Measurements from ENCODE around the gene RMI1.

Gene RMI1

GRCh38 chr9:83964973-83965349 lies 15.6 kb upstream of the RMI1 start:
- no peaks in the 10 kb centered on the region for H3K27me3 ChIP-seq (replicated peaks)
- in situ Hi-C loops (cut with HindIII; ENCODE audit: low pct_ligation_motif_present, low sequenced_read_pairs): no loop called here
- DNase-seq: no peak
- peaks cover 36% of the 10 kb centered on the region for H3K36me3 ChIP-seq (replicated peaks)
- no peak overlapping the region for H3K27ac ChIP-seq
- no peak overlapping the region for H3K4me3 ChIP-seq (ENCODE audit: low read depth, low read length)
- TF ChIP-seq, protein P1, sequence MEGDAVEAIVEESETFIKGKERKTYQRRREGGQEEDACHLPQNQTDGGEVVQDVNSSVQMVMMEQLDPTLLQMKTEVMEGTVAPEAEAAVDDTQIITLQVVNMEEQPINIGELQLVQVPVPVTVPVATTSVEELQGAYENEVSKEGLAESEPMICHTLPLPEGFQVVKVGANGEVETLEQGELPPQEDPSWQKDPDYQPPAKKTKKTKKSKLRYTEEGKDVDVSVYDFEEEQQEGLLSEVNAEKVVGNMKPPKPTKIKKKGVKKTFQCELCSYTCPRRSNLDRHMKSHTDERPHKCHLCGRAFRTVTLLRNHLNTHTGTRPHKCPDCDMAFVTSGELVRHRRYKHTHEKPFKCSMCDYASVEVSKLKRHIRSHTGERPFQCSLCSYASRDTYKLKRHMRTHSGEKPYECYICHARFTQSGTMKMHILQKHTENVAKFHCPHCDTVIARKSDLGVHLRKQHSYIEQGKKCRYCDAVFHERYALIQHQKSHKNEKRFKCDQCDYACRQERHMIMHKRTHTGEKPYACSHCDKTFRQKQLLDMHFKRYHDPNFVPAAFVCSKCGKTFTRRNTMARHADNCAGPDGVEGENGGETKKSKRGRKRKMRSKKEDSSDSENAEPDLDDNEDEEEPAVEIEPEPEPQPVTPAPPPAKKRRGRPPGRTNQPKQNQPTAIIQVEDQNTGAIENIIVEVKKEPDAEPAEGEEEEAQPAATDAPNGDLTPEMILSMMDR (IDR thresholded peaks at IDR 0.05; ENCODE audit: low read depth, low read length, missing control alignments): no peak

GRCh38 chr9:83965350-83966208 lies 15.0 kb upstream of the RMI1 start:
- no peak overlapping the region for H3K27ac ChIP-seq
- no peak for DNase-seq
- in situ Hi-C loops (cut with HindIII; ENCODE audit: low pct_ligation_motif_present, low sequenced_read_pairs): no loop called here
- H3K36me3 ChIP-seq (replicated peaks): peaks cover 42% of the 10 kb centered on the region
- no peaks in the 10 kb centered on the region for H3K27me3 ChIP-seq (replicated peaks)
- TF ChIP-seq, protein P1 (IDR thresholded peaks at IDR 0.05; ENCODE audit: low read depth, low read length, missing control alignments): no peak
- no peak overlapping the region for H3K4me3 ChIP-seq (ENCODE audit: low read depth, low read length)

DNA sequence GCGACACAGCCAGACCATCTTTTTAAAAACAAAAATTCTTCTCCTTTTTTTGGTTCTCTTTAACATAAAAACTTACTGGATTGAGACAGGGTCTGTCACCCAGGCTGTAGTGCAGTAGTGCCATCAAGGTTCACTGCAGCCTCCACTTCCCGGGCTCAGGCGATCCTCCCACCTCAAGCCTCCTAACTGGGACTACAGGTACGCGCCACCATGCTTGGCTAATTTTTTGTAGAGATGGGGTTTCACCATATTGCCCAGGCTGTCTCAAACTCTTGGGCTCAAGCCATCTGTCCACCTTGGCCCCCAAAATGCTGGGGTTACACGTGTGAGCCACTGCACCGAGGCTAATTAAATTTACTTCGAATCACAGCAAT lies 14.4 kb upstream of the RMI1 start:
- in situ Hi-C loops (cut with HindIII; ENCODE audit: low pct_ligation_motif_present, low sequenced_read_pairs): no loop called here

DNA sequence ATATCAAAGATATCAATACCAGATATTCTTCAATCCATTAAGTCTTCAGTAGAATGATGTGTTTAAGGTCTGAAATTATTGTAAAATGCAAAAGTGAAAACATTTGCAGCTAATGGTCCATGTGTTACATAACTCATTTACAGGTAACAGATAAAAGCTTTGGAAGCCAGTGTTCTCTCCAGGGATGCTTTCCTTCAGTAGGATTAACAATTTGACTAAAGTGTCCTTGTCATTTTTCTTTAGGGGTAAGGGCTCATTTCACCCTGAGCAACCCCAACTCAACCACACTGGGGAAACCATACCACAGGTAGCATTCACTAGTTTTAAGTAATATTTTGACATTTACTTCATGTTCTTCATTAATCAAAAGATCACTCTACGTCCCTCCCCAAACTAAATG lies 13.5 kb upstream of the RMI1 start:
- Histone ChIP-seq H3K27ac (no peak overlapping the region), H3K27me3 (replicated peaks) (no peaks in the 10 kb centered on the region), H3K4me3 (ENCODE audit: low read depth, low read length) (no peak overlapping the region), H3K36me3 (replicated peaks) (peaks cover 57% of the 10 kb centered on the region)
- no peak for DNase-seq
- in situ Hi-C loops (cut with HindIII; ENCODE audit: low pct_ligation_motif_present, low sequenced_read_pairs): no loop called here
- TF ChIP-seq, protein P1 (IDR thresholded peaks at IDR 0.05; ENCODE audit: low read depth, low read length, missing control alignments): no peak

More for the DNA sequence above, 14.4 kb upstream of the RMI1 start:
- peaks cover 48% of the 10 kb centered on the region for H3K36me3 ChIP-seq (replicated peaks)
- no peak overlapping the region for H3K4me3 ChIP-seq (ENCODE audit: low read depth, low read length)
- no peaks in the 10 kb centered on the region for H3K27me3 ChIP-seq (replicated peaks)
- DNase-seq: no peak
- no peak overlapping the region for H3K27ac ChIP-seq
- TF ChIP-seq, protein P1 (IDR thresholded peaks at IDR 0.05; ENCODE audit: low read depth, low read length, missing control alignments): no peak

DNA sequence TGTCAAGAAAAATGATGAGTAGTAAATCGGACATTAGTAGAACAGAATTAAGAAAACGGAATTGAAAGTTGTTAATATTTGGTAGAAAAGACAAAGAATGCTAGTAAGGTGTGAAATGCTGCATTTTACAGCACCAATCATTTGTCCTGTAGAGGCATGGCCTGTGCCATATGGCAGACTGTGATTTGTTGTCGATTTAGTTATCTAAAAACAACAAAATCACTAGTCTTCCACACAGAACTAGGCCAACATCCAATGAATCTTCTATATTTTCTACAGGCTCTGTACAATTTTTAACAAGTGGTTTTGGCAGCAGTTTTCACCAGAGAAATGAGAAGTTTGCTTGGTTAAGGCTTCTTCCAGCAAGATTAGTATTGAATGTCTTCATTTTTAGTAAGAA lies 11.0 kb upstream of the RMI1 start:
- TF ChIP-seq, protein P1 (IDR thresholded peaks at IDR 0.05; ENCODE audit: low read depth, low read length, missing control alignments): no peak
- H3K4me3 ChIP-seq (ENCODE audit: low read depth, low read length): no peak overlapping the region
- peaks cover 80% of the 10 kb centered on the region for H3K36me3 ChIP-seq (replicated peaks)
- H3K27me3 ChIP-seq (replicated peaks): no peaks in the 10 kb centered on the region
- DNase-seq: no peak
- in situ Hi-C loops (cut with HindIII; ENCODE audit: low pct_ligation_motif_present, low sequenced_read_pairs): no loop called here
- no peak overlapping the region for H3K27ac ChIP-seq

- TF ChIP-seq, protein P1 (IDR thresholded peaks at IDR 0.05; ENCODE audit: low read depth, low read length, missing control alignments): no peak
- in situ Hi-C loops (cut with HindIII; ENCODE audit: low pct_ligation_motif_present, low sequenced_read_pairs): no loop called here
- peaks cover 94% of the 10 kb centered on the region for H3K36me3 ChIP-seq (replicated peaks)
- H3K27me3 ChIP-seq (replicated peaks): no peaks in the 10 kb centered on the region
- H3K27ac ChIP-seq: no peak overlapping the region
- no peak overlapping the region for H3K4me3 ChIP-seq (ENCODE audit: low read depth, low read length)
- DNase-seq: no peak
Measured at GRCh38 chr9:83971485-83971884, 9.1 kb upstream of the RMI1 start.
